ENCODE results near the gene AUTS2. TPM values are rescaled to one million over a fixed set of nuclear protein-coding genes. Genes with fewer than 3 reads are reported as not detected.
A peak's percentile ranks its signal among the peaks of the same experiment; 100 is the strongest.

The AUTS2 gene
- total and polyA plus RNA-seq, 4 donors, result 4.9 to 24.4 (median 7.0) TPM

GRCh38 chr7:70684173-70684572 lies 1085.9 kb downstream of the AUTS2 start:
- Histone ChIP-seq H3K4me1 (ENCODE audit: control insufficient read depth in 4 of 4, insufficient read depth in 4 of 4, low read length in 3 of 4) (peaks cover 0 to 20% (median 15%) of the 10 kb centered on the region in 4 donors), H3K27ac (ENCODE audit: low read depth in 1 of 2, low read length in 2 of 2) (no peak overlapping the region), H3K9ac (ENCODE audit: low read depth in 1 of 2, low read length in 2 of 2) (no peak overlapping the region), H3K9me3 (ENCODE audit: control insufficient read depth in 4 of 4, low read length in 3 of 4) (no peaks in the 10 kb centered on the region), H3K27me3 (ENCODE audit: control insufficient read depth in 4 of 4, insufficient read depth in 4 of 4, low read length in 3 of 4) (no peaks in the 10 kb centered on the region), H3K36me3 (ENCODE audit: control insufficient read depth in 4 of 4, insufficient read depth in 3 of 4, low read depth in 1 of 4, low read length in 3 of 4) (no peaks in the 10 kb centered on the region), H3K4me3 (ENCODE audit: low read depth in 1 of 3, low read length in 3 of 3) (no peak overlapping the region)
- DNase-seq (ENCODE audit: low spot score), result no peak
- WGBS, result 98% methylated on average over 8 of the region's 8 CpGs
- TF ChIP-seq ATF3 (IDR thresholded peaks at IDR 0.05) (no peak), ZBTB33 (IDR thresholded peaks at IDR 0.05) (no peak), HNF4G (IDR thresholded peaks at IDR 0.05) (no peak), FOXA1 (IDR thresholded peaks at IDR 0.05) (no peak), YY1 (IDR thresholded peaks at IDR 0.05) (no peak), GABPA (IDR thresholded peaks at IDR 0.05 in 1 of 2, conservative IDR thresholded peaks at IDR 0.05 in 1 of 2) (no peak), MAX (IDR thresholded peaks at IDR 0.05) (no peak), NR2F2 (IDR thresholded peaks at IDR 0.05) (no peak), HNF4A (conservative IDR thresholded peaks at IDR 0.05) (no peak), FOXA2 (IDR thresholded peaks at IDR 0.05) (no peak), JUND (IDR thresholded peaks at IDR 0.05) (no peak), RXRA (IDR thresholded peaks at IDR 0.05) (no peak)

- Histone ChIP-seq H3K4me1 (ENCODE audit: control insufficient read depth in 4 of 4, insufficient read depth in 4 of 4, low read length in 3 of 4) (peaks cover 0 to 33% (median 25%) of the 10 kb centered on the region in 4 donors), H3K9me3 (ENCODE audit: control insufficient read depth in 4 of 4, low read length in 3 of 4) (no peaks in the 10 kb centered on the region), H3K27ac (ENCODE audit: low read depth in 1 of 2, low read length in 2 of 2) (peak overlapping the region in 1 of 2 donors; percentile 64), H3K36me3 (ENCODE audit: control insufficient read depth in 4 of 4, insufficient read depth in 3 of 4, low read depth in 1 of 4, low read length in 3 of 4) (no peaks in the 10 kb centered on the region), H3K9ac (ENCODE audit: low read depth in 1 of 2, low read length in 2 of 2) (peak overlapping the region in 1 of 2 donors; percentile 6), H3K4me3 (ENCODE audit: low read depth in 1 of 3, low read length in 3 of 3) (peak overlapping the region in 2 of 3 donors; percentile 33 to 94), H3K27me3 (ENCODE audit: control insufficient read depth in 4 of 4, insufficient read depth in 4 of 4, low read length in 3 of 4) (no peaks in the 10 kb centered on the region)
- WGBS, result 19% methylated on average over 9 of the region's 9 CpGs
- TF ChIP-seq YY1 (IDR thresholded peaks at IDR 0.05), result no peak
- TF ChIP-seq REST (IDR thresholded peaks at IDR 0.05), result no peak
- TF ChIP-seq TAF1 (conservative IDR thresholded peaks at IDR 0.05), result no peak
- no peak for TF ChIP-seq GABPA (IDR thresholded peaks at IDR 0.05 in 1 of 2, conservative IDR thresholded peaks at IDR 0.05 in 1 of 2)
- no peak for TF ChIP-seq EGR1 (IDR thresholded peaks at IDR 0.05; ENCODE audit: low read depth in 2 of 2)
- TF ChIP-seq ATF3 (IDR thresholded peaks at IDR 0.05), result no peak
- TF ChIP-seq JUND (IDR thresholded peaks at IDR 0.05), result no peak
- no peak for TF ChIP-seq FOXA1 (IDR thresholded peaks at IDR 0.05)
- no peak for TF ChIP-seq HNF4G (IDR thresholded peaks at IDR 0.05)
- no peak for TF ChIP-seq NR2F2 (IDR thresholded peaks at IDR 0.05)
- peak in 1 of 2 donors; percentile 16 for TF ChIP-seq HNF4A (conservative IDR thresholded peaks at IDR 0.05)
- no peak for TF ChIP-seq FOXA2 (IDR thresholded peaks at IDR 0.05)
- peak; percentile 41 for TF ChIP-seq SP1 (IDR thresholded peaks at IDR 0.05)
- peak; percentile 22 to 44 for TF ChIP-seq RXRA (IDR thresholded peaks at IDR 0.05)
- no peak for TF ChIP-seq CTCF (IDR thresholded peaks at IDR 0.05; ENCODE audit: low read depth, low read length, missing input control)
- TF ChIP-seq ZBTB33 (IDR thresholded peaks at IDR 0.05), result no peak
- peak; percentile 35 for DNase-seq (ENCODE audit: low spot score)
Observed at GRCh38 chr7:70693321-70693685, 1095.0 kb downstream of the AUTS2 start.
